ENCODE measurements around the gene KRT5.
"Not testable (repeated sequence)": the region's sequence is repeated elsewhere in the genome, so short reads cannot be mapped to it uniquely, and the experiment has no call there.

Gene KRT5

DNA sequence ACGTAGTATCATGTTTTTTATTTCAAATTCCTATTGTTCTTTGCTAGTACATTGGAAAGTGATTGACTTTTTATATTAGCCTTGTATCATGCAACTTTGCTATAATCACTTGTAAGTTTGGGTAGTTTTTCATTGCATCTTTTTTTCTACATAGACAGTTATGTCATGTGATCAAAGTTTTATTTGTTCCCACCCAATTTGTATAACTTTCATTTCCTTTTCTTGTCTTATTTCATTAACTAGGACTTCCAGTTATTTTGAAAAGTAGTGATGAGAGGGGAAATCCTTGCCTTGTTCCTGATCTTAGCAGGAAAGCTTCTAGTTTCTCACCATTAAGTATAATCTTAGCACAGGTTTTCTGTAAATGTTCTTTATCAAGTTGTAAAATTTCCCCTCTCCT is 17.3 kb downstream of the KRT5 start:
- Histone ChIP-seq H3K36me3 (ENCODE audit: control insufficient read depth, insufficient read depth, low read length) (no peaks in the 10 kb centered on the region), H3K4me1 (ENCODE audit: control insufficient read depth, insufficient read depth, low read length) (no peaks in the 10 kb centered on the region), H3K9ac (ENCODE audit: low read length) (no peak overlapping the region), H3K4me3 (ENCODE audit: low read depth, low read length) (no peak overlapping the region), H3K27ac (ENCODE audit: low read depth, low read length) (no peak overlapping the region), H3K27me3 (ENCODE audit: control insufficient read depth, insufficient read depth, low read length) (no peaks in the 10 kb centered on the region), H3K9me3 (ENCODE audit: control insufficient read depth, insufficient read depth, low read depth, low read length) (no peaks in the 10 kb centered on the region)

DNA sequence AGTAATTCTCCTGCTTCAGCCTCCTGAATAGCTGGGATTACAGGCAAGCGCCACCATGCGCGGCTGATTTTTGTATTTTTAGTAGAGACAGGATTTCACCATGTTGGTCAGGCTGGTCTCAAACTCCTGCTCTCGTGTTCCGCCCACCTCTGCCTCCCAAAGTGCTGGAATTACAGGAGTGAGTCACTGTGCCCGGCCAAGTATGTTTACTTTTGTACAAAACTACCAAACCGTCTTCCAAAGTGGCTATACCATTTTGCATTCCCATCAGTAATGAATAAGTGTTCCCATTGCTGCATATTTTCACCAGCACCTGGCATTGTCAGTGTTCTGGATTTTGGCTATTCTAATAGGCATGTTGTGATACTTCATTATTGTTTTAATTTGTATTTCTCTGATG is 18.7 kb downstream of the KRT5 start:
- H3K9me3 ChIP-seq (ENCODE audit: control insufficient read depth, insufficient read depth, low read depth, low read length): no peaks in the 10 kb centered on the region
- H3K36me3 ChIP-seq (ENCODE audit: control insufficient read depth, insufficient read depth, low read length): no peaks in the 10 kb centered on the region
- no peak overlapping the region for H3K4me3 ChIP-seq (ENCODE audit: low read depth, low read length)
- no peak overlapping the region for H3K27ac ChIP-seq (ENCODE audit: low read depth, low read length)
- no peak overlapping the region for H3K9ac ChIP-seq (ENCODE audit: low read length)
- peaks cover 5% of the 10 kb centered on the region; the same call in 1 of the 2 replicates for H3K4me1 ChIP-seq (ENCODE audit: control insufficient read depth, insufficient read depth, low read length)
- H3K27me3 ChIP-seq (ENCODE audit: control insufficient read depth, insufficient read depth, low read length): no peaks in the 10 kb centered on the region

DNA sequence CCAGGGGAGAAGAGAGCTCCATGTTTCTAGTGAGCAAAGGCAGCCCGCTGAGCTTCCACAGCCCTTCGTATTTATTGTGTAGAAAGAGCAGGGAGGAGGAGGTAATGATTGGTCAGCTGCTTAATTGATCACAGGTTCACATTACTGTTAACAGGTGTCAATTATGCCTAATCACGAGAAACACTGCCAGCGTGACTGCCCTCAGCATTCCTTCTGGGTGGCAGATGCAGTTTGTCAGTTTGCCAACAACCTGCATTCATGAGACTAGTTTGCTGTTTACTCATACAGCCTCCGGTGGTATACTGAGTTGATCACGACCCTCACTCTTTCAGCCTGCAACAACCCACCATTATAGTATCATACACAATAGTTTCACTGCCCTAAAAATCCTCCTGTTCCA is 19.6 kb downstream of the KRT5 start:
- not testable (repeated sequence) for H3K36me3 ChIP-seq (ENCODE audit: control insufficient read depth, insufficient read depth, low read length); H3K9ac ChIP-seq (ENCODE audit: low read length); H3K27ac ChIP-seq (ENCODE audit: low read depth, low read length); H3K9me3 ChIP-seq (ENCODE audit: control insufficient read depth, insufficient read depth, low read depth, low read length); H3K4me3 ChIP-seq (ENCODE audit: low read depth, low read length); H3K27me3 ChIP-seq (ENCODE audit: control insufficient read depth, insufficient read depth, low read length)
- H3K4me1 ChIP-seq (ENCODE audit: control insufficient read depth, insufficient read depth, low read length): peaks cover 14% of the 10 kb centered on the region

DNA sequence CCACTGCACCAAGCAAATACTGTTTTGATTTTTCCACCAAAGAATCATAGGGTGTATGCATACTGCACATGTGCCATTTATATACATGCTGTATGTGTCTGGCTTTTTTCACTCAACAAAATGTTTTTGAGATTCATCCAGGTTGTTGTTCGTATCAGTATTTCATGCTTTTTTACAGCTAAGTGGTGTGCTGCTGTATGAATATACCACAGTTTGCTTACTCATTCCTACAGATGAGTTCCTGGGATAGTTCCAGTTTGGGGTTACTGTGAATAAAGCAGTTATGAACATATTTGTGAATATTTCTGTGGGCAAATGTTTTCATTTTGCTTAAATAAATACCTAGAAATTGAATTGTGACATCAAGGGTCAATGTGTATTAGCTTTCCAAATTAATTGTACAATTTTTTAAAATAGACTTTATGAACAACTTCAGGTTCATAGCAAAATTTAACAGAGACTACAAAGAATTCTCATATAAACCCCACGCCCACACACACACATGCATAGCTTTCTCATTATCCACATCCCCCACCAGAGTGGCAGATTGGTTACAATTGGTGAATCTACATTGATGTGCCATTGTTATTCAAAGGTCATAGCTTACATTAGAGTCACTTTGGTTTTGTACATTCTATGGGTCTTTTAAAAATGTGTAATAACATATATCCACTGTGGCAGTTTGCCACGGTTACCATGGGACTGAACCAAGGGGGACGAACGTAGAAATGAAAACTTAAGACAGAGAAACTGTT is 20.2 kb downstream of the KRT5 start:
- Histone ChIP-seq H3K27ac (ENCODE audit: low read depth, low read length) (no peak overlapping the region), H3K36me3 (ENCODE audit: control insufficient read depth, insufficient read depth, low read length) (no peaks in the 10 kb centered on the region), H3K4me1 (ENCODE audit: control insufficient read depth, insufficient read depth, low read length) (peaks cover 20% of the 10 kb centered on the region), H3K9me3 (ENCODE audit: control insufficient read depth, insufficient read depth, low read depth, low read length) (no peaks in the 10 kb centered on the region), H3K4me3 (ENCODE audit: low read depth, low read length) (no peak overlapping the region), H3K27me3 (ENCODE audit: control insufficient read depth, insufficient read depth, low read length) (no peaks in the 10 kb centered on the region), H3K9ac (ENCODE audit: low read length) (no peak overlapping the region)

DNA sequence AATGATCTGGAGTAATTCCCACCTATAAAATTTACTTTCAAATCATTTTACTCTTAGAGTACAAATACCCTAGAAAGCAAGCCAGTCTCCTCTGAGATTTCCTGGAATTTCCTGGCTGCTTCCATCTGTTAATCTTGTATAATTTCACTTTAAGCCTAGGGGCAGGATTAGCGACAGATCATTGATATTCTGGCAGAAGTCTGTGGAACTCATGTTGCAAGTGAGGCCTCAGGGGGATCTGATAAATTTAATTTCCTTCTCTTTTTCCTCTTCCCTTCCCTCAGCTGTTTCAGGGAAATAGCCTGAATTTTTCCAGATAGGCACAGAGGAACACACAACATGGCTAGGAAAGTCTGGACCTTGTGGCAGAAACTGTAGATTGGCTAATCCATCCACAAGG is 21.2 kb downstream of the KRT5 start:
- H3K4me3 ChIP-seq (ENCODE audit: low read depth, low read length): no peak overlapping the region
- no peaks in the 10 kb centered on the region for H3K9me3 ChIP-seq (ENCODE audit: control insufficient read depth, insufficient read depth, low read depth, low read length)
- no peak overlapping the region for H3K9ac ChIP-seq (ENCODE audit: low read length)
- H3K27ac ChIP-seq (ENCODE audit: low read depth, low read length): no peak overlapping the region
- no peaks in the 10 kb centered on the region for H3K27me3 ChIP-seq (ENCODE audit: control insufficient read depth, insufficient read depth, low read length)
- no peaks in the 10 kb centered on the region for H3K36me3 ChIP-seq (ENCODE audit: control insufficient read depth, insufficient read depth, low read length)
- peaks cover 25% of the 10 kb centered on the region for H3K4me1 ChIP-seq (ENCODE audit: control insufficient read depth, insufficient read depth, low read length)

DNA sequence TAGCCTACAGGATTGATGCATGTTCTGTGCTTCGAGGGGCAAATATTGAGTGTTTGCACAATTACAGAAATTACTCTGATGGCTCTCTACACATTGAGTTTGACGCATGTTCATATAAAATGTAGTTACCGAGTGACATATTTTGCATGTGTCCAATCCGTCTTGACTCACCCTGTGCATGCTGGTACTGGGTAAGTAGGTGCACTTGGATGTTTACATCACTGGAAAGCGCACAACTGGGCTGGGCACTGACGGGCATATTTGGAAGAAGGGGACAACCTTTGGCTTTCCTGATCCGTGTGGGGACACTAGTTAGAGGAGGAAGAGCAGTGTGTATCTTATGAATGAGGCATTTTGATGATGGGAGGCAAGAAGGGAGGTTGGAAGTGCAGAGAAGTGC is 22.2 kb downstream of the KRT5 start:
- Histone ChIP-seq H3K9ac (ENCODE audit: low read length) (no peak overlapping the region), H3K4me1 (ENCODE audit: control insufficient read depth, insufficient read depth, low read length) (peaks cover 25% of the 10 kb centered on the region), H3K4me3 (ENCODE audit: low read depth, low read length) (no peak overlapping the region), H3K27ac (ENCODE audit: low read depth, low read length) (no peak overlapping the region), H3K9me3 (ENCODE audit: control insufficient read depth, insufficient read depth, low read depth, low read length) (no peaks in the 10 kb centered on the region), H3K27me3 (ENCODE audit: control insufficient read depth, insufficient read depth, low read length) (no peaks in the 10 kb centered on the region), H3K36me3 (ENCODE audit: control insufficient read depth, insufficient read depth, low read length) (no peaks in the 10 kb centered on the region)

DNA sequence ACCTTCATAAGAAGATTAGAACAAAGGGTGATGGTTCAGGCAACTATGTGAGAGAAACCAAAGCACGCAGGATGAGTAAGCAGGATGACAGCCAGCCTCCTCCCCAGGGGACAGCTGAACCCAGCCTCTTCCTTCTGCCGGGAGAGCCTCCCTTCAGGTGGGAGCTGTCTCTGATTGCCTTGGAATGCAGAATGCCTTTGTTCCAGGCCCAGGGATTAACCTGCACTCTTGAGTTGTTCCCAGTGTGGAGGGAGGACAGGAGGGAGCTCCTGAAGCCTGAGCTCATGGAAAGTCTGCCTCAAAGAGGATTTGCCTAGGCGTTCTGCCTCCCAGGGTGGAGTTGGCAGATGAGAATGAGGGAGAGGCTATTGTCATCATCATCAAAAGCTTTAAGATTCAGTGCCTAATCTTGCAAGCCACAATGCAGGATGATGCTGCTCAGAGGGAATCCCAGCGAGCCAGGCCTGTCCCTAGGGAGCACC is 23.6 kb downstream of the KRT5 start:
- H3K4me1 ChIP-seq (ENCODE audit: control insufficient read depth, insufficient read depth, low read length): peaks cover 25% of the 10 kb centered on the region
- H3K36me3 ChIP-seq (ENCODE audit: control insufficient read depth, insufficient read depth, low read length): no peaks in the 10 kb centered on the region
- H3K4me3 ChIP-seq (ENCODE audit: low read depth, low read length): no peak overlapping the region
- H3K9ac ChIP-seq (ENCODE audit: low read length): peak overlapping the region; percentile 5
- H3K27me3 ChIP-seq (ENCODE audit: control insufficient read depth, insufficient read depth, low read length): no peaks in the 10 kb centered on the region
- no peaks in the 10 kb centered on the region for H3K9me3 ChIP-seq (ENCODE audit: control insufficient read depth, insufficient read depth, low read depth, low read length)
- H3K27ac ChIP-seq (ENCODE audit: low read depth, low read length): no peak overlapping the region; the same call in 1 of the 2 replicates

DNA sequence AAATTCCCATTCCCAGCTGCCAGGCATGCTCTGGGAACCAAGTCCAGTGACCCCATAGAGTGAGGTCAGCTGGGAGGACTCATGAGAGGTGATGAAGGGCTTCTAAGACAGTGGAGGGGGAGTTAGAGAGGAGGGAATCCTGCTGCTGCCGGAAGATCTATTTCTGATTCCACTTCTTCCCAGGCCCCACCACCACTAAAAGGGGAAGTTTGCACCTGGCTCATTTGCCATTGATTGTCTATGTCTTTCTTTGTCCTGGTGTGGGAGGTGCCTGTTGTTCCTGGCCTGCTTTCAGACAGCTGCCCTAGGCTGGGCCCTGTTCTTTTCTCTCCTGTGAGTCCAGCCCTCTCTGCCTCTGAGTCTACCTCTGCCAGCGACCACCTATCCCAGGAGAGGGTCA is 24.1 kb downstream of the KRT5 start:
- Histone ChIP-seq H3K27me3 (ENCODE audit: control insufficient read depth, insufficient read depth, low read length) (no peaks in the 10 kb centered on the region; the same call in 1 of the 2 replicates), H3K27ac (ENCODE audit: low read depth, low read length) (no peak overlapping the region; the same call in 1 of the 2 replicates), H3K9ac (ENCODE audit: low read length) (peak overlapping the region; percentile 5), H3K36me3 (ENCODE audit: control insufficient read depth, insufficient read depth, low read length) (no peaks in the 10 kb centered on the region), H3K9me3 (ENCODE audit: control insufficient read depth, insufficient read depth, low read depth, low read length) (no peaks in the 10 kb centered on the region), H3K4me1 (ENCODE audit: control insufficient read depth, insufficient read depth, low read length) (peaks cover 25% of the 10 kb centered on the region), H3K4me3 (ENCODE audit: low read depth, low read length) (no peak overlapping the region)

DNA sequence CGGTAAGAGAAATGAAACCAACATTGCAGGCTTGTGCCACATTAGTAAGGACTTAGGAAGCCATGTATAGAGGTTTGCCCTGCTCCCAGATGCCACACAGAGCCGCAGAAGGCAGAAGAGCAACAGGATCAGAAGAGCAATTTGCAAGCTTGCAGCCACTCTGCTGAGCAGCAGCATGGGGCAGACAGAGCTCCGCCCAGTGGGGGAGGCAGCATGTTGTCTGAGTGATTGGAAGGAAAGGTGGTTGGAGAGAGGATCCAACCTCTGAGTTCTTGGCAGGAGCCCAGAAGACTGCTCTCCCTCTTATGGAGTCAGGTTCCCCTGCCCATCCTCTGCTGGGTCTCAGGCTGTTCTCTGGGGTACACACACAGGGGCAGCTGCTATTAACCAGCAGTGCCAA is 24.8 kb downstream of the KRT5 start:
- Histone ChIP-seq H3K27me3 (ENCODE audit: control insufficient read depth, insufficient read depth, low read length) (no peaks in the 10 kb centered on the region; the same call in 1 of the 2 replicates), H3K9ac (ENCODE audit: low read length) (no peak overlapping the region), H3K36me3 (ENCODE audit: control insufficient read depth, insufficient read depth, low read length) (no peaks in the 10 kb centered on the region), H3K4me3 (ENCODE audit: low read depth, low read length) (no peak overlapping the region), H3K4me1 (ENCODE audit: control insufficient read depth, insufficient read depth, low read length) (peaks cover 25% of the 10 kb centered on the region), H3K9me3 (ENCODE audit: control insufficient read depth, insufficient read depth, low read depth, low read length) (peaks cover 2% of the 10 kb centered on the region; the same call in 1 of the 2 replicates), H3K27ac (ENCODE audit: low read depth, low read length) (no peak overlapping the region; the same call in 1 of the 2 replicates)

DNA sequence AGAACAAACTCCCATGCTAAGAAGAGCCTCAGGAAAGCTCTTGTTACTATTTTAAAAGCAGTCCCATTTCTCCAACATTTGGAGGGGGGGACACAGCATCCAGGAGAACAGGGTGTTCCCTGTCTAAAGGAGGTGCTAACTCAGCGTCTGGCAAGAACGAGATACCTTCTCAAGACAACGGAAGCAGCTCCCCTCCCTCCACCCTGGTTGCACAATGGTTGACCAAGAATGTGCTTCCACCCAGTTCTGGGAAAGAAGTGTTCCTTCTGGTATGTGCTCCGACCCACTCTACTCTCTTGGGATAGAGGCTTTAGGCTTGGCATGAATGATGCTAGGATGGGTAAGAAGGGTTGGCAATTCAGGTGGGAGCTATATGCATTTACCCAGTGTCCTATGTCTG is 25.7 kb downstream of the KRT5 start:
- Histone ChIP-seq H3K9me3 (ENCODE audit: control insufficient read depth, insufficient read depth, low read depth, low read length) (peaks cover 11% of the 10 kb centered on the region), H3K27ac (ENCODE audit: low read depth, low read length) (no peak overlapping the region), H3K9ac (ENCODE audit: low read length) (no peak overlapping the region), H3K36me3 (ENCODE audit: control insufficient read depth, insufficient read depth, low read length) (no peaks in the 10 kb centered on the region), H3K4me1 (ENCODE audit: control insufficient read depth, insufficient read depth, low read length) (peaks cover 25% of the 10 kb centered on the region), H3K27me3 (ENCODE audit: control insufficient read depth, insufficient read depth, low read length) (no peaks in the 10 kb centered on the region; the same call in 1 of the 2 replicates), H3K4me3 (ENCODE audit: low read depth, low read length) (no peak overlapping the region)

DNA sequence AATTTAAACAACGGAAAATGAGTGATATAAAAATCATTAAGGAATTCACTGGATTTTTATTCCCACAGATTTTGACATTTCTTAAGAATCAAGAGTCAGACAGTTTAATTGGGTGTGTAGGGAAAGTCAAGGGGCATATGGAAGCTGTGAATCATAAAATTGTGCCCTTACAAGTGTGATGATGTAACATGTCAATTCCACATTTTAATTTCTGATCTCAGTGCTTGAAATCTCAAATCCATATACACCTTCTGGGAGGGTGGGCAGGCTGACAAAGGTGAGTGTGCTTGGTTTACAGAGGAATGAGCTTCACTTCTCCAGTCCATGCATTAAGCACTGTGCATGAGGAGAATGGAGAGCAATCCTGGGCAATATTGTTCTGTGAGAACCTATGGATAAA is 26.1 kb downstream of the KRT5 start:
- Histone ChIP-seq H3K4me3 (ENCODE audit: low read depth, low read length) (no peak overlapping the region), H3K4me1 (ENCODE audit: control insufficient read depth, insufficient read depth, low read length) (peaks cover 25% of the 10 kb centered on the region), H3K36me3 (ENCODE audit: control insufficient read depth, insufficient read depth, low read length) (no peaks in the 10 kb centered on the region), H3K9me3 (ENCODE audit: control insufficient read depth, insufficient read depth, low read depth, low read length) (peaks cover 12% of the 10 kb centered on the region), H3K27ac (ENCODE audit: low read depth, low read length) (no peak overlapping the region), H3K9ac (ENCODE audit: low read length) (no peak overlapping the region), H3K27me3 (ENCODE audit: control insufficient read depth, insufficient read depth, low read length) (no peaks in the 10 kb centered on the region; the same call in 1 of the 2 replicates)

Data from HUES6 (cell line).